HK-2 (cell line): Measurements from ENCODE around the gene SIGLEC1.
A peak's percentile ranks its signal among the peaks of the same experiment; 100 is the strongest.

Experiments used
- DNase-seq: peaks from one replicate; pipeline ENCODE4 v3.0.0-alpha.2; 2018; ENCODE audit not compliant: unreplicated experiment

Gene SIGLEC1

GRCh38 chr20:3728876-3729275 lies 16.5 kb upstream of the SIGLEC1 start:
- no peak for DNase-seq

DNA sequence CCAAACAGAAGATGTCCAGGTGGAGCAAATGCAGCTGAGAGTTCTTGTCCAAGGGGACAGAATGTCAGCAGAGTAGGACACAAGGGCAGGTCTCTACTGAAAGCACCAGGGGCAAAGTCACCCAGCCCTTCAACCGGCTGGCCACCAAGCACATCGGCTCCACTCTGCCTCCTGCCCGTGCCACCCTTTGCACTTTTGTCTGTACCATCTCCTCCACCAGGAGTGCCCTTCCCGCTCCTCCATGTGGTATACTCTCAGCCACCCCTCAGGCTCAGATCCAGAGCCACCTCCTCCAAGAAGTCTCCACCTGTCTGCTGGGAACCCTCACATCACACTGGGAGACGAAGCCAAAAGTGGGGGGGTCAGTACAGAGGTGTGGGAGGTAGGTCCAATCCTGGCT lies 16.0 kb upstream of the SIGLEC1 start:
- no peak for DNase-seq

GRCh38 chr20:3727401-3728021 lies 15.1 kb upstream of the SIGLEC1 start:
- DNase-seq, result no peak

DNA sequence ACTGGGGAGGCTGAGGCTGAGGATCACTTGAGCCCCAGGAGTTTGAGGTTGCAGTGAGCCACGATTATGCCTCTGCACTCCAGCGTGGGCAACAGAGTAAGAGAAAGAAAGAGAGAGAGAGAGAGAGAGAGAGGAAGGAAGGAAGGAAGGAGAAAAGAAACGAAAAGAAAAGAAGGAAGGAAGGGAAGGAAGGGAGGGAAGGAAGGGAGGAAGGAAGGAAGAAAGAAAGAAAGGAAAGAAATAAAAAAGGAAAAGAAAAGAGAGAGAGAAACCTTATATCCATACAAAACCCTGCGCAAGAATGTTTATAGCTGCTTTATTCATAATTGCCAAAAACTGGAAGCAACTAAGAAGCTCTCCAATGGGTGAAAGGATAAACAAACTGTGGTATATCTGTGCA lies 12.0 kb upstream of the SIGLEC1 start:
- no peak for DNase-seq

DNA sequence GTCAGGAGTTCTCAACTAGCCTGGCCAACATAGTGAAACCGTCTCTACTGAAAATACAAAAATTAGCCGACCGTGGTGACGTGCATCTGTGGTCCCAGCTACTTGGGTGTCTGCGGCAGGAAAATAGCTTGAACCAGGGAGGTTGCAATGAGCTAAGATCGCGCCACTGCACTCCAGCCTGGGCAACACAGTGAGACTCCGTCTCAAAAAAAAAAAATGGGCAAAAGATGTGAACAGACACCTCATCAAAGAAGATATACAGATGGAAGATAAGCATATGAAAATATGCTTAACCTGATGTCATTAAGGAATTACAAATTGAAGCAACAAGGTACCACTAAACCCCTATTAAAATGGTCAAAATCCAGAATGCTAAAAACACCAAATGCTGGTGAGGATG lies 10.9 kb upstream of the SIGLEC1 start:
- DNase-seq, result no peak

DNA sequence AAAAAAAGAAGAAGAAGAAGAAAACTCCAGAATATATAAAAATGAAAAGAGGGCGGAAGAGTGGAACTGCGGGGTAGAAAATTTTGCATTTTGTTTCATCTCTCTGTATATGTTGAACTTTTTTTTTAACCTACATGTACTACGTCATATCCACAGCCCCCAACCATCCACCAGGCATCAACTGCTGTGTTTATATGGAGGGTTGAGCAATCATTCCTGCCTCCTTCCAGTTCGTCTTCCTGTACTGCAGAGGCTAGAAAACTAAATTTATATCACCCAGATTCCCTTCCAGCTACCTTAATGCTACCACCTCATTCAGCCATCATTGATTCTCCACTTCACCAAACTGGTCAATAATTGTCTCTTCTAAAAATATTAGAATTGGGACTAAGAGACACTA lies 9.5 kb upstream of the SIGLEC1 start:
- no peak for DNase-seq

GRCh38 chr20:3720626-3721025 lies 8.2 kb upstream of the SIGLEC1 start:
- no peak for DNase-seq

DNA sequence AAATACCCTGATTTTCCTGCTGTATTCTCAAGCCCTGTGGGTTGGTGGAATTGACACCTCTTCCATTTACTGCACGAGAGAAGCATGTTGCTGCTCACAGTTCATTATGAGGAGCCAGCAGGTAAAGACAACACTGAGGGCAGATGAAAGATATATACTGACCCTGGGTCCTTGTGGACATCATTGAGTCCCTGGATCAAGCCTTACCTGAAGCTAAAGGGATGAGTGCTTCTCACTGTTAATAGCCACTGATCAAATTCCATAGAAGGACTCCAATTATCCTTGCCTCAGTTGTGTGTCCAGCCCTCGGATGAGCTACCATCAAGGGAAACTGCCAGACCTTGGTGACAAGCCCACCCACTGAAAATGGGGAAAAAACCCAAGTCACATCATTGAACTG lies 7.7 kb upstream of the SIGLEC1 start:
- DNase-seq, result no peak

- DNase-seq, result no peak
Measured at GRCh38 chr20:3719046-3719445, 6.6 kb upstream of the SIGLEC1 start.

DNA sequence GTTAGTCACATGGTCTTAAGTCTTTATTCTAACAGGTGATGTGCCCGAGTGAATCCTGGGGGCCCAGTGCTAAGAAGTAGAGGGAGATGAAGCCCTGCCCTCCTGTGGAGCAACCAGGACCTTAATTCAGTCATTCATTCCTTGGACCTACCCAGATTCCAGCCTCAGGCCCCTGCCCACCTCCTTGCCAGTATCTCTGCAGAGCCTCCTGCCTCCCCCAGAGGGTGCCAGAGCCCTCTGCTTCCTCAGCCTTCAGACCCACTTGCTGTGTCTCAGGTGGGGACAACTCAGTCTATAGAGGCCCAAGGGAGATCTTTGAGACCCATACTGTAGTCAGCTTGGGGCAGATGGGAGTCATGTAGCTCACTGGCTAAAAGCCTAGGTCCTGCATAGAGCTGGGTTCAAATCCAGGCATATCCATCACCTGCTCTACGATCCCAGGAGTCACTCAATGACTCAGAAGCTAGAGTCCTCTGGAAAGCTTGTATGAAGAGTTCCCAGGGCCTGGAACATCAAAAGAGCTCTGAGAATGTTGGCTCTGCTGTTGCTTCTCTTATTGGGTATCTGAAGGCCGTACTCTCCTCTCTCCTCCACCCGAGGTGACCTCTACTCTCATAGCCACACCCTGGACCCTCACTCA lies 3.9 kb upstream of the SIGLEC1 start:
- DNase-seq, result peak; percentile 44

DNA sequence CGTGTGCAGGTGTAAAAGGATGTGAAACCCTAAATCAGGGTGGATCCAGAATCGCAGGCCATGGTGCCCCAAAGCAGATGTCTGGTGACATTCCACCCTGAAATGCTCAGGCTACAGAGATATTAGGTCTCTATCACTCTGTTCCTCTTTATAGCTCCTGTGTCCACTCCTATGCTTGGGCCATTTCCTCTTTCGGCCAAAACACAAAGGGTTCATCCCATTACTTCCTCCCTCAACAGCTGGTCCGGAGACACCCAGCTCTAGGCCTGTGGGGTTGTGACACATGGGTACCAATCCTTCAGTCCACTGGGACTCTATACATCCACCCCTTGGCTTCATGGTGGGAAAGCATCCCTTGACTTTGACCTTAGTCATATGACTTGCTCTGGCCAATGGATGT lies 1.7 kb upstream of the SIGLEC1 start:
- no peak for DNase-seq

- DNase-seq, result no peak
Measured at GRCh38 chr20:3711484-3711941, 887 bp downstream of the SIGLEC1 start.

GRCh38 chr20:3710703-3711483 lies 1.5 kb downstream of the SIGLEC1 start:
- DNase-seq, result peak; percentile 71

DNA sequence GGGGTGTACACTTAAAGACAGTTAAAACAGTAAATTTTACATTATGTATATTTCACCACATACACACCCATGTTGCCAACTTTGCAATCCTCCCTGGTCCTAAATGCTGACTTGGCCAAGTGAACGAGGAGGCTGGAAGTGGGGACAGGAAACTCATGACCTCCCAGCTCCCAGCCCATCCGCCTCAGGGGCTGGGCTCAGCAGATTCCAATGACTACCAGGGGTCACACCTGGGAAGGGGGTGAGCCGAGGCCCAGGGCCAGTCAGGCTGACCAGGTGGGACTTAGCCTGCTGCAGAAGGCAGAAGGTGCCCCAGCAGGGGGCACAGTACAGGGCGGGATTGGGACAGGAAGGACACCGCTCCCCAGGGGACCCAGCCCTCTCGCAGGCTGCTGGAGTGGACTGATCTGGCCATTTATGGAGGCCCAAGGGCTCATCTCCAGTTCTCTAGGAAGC lies 2.4 kb downstream of the SIGLEC1 start:
- DNase-seq, result no peak

DNA sequence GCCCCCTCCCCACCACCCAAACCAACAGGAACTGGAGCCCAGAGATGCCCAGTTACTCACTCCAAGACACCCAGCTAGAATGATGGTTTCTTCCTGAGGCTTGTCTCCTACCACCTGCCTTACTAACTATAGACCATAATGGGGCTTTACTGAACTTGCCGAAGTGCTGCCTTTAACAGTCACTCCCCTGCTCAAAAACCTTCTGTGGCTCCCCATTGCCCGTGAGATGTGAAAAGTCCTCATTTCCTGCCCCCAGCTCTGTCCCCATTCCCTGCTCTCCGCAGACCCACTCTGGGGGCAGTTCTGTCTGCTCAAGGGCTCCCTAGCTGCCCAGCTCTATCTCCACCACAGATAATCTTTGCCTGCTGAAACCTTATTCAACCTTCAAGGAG lies 4.9 kb downstream of the SIGLEC1 start:
- no peak for DNase-seq

DNA sequence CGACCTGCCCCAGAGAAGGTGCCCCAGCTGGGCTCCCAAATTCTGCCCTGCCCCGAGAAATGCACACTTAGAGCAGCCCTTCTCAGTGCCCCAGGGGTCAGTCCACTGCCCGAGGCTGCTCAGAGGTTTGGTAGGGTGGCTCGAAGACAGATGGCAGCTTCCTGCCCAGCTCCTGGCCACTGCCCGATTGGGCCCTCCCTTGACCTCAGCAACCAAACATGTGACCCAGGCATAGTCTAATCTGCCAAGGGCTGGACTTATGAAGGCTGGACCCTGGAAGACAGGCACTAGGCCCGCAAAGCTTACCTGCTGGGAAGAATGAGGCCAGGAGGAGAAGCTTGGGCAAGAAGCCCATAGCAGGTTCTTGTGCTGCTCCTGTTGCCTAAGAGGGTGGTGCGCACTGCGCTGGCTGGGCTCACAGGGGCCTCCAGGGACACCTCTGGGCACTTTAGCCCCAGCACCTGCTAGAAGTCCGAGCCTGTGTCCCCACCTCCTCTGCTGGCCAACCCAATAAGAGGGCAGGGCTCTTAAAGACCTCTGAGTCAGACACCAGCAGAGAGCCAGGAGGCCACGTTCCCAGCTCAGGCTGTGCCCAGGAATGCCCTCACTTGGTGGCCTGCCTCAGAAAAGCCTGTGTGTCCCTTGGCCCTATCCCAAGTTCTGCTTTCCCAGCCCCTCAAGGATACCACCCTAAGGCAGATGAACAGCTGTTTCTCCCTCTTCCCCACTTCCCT lies 5.5 kb downstream of the SIGLEC1 start:
- DNase-seq, result no peak

- no peak for DNase-seq
Measured at GRCh38 chr20:3705970-3706739, 6.2 kb downstream of the SIGLEC1 start.

- DNase-seq, result no peak
Measured at GRCh38 chr20:3705491-3705969, 6.9 kb downstream of the SIGLEC1 start.

DNA sequence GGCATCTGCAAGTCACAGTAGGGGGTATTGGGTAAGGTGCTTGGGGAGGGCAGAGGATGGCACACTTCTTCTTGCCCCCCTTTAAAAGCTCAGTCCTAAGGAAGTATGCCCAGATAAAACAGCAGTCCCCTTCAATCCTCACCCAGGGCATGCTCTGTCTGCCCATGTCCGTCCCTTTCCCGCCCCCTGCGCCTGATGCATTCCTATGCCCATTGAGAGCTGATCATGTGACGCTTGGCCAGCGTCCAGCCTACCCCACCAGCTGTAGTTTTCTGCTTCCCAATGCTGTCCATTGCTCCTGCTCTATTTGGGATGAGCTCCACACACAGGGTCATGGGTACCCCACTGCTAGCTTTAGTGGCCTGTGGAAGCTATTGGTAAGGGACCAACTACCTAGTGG lies 8.3 kb downstream of the SIGLEC1 start:
- DNase-seq, result no peak

- DNase-seq, result no peak
Measured at GRCh38 chr20:3702611-3703391, 9.6 kb downstream of the SIGLEC1 start.
